Sciatic nerve (tissue), 2 donors: ENCODE results near the gene ZFP42. TPM values are rescaled to one million over a fixed set of nuclear protein-coding genes. Genes with fewer than 3 reads are reported as not detected.
"Not testable (repeated sequence)": the region's sequence is repeated elsewhere in the genome, so short reads cannot be mapped to it uniquely, and the experiment has no call there.

Experiments used
- ATAC-seq: fragments of 200-7000 bp; cut with Tn5 transposase; one replicate; pipeline ENCODE4 v1.9.1; 2020; ENCODE audit warnings: mild to moderate bottlenecking, moderate library complexity
- DNase-seq: peaks from one replicate; pipeline ENCODE4 v3.0.0-alpha.2; 2020; ENCODE audit warnings: low spot score
- intact Hi-C: fragments of 100-400 bp; cut with DNase I; formaldehyde crosslinking; loops from one replicate; pipeline ENCODE4 v1.14.2; 2022
- total RNA-seq: library from RNA; stranded (reverse); fragmentation: NEBNext Ultra II Directional; extraction: Animal tissue kit (Norgen Biotek cat#: 25700); gene quantifications from one replicate; pipeline ENCODE4 v1.2.1, GENCODE V29; 2021
- donor health status: DM: no; HTN: no; CAD: no.
- donor health status: DM: no; HTN: no; CAD: no.

ZFP42 gene
- total RNA-seq: not detected

DNA sequence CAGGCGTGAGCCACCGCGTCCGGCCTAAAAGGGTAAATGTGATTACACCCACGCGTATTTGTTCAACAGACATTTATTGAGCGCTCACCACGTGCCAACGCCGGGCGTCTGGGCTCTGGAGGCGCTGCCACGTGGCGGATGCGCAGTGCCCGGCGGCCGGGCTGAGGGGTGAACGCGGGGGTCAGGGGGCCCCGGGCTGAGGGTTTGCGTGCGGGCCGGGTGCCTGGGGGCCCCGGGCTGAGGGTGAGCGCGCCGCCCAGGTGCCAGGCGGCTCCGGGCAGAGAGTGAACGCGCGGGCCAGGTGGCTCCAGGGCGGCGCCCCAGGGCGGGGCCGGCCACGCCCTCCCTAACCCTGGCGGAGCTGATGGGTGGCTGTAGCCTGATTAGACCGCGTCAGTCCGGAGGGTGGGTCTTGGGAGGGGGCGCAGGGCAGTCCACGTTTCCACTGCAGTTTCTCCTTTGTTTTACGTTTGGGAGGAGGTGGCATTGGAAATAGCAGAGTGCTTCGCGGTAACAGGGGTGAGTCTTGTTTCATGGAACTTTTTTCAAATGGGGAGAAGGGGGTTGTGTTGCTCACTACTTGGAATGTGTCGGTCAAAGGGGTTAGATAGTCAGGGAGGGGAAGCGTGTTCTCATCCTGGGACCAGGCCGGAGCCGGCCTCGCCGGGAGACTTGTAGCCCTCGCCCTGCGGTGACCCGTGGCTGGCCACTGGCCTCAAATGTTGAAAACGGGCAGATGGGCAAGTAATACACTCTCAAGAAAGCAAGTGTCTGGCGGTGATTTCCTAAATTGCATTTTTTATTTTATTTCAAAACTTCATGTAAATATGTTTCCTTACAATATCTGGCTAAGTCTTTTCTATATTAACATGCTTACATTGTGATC is at the start of gene ZFP42:
Gene ZFP42 (plus strand): TSS at position 450 of the 886 bp plus-strand sequence. CDS start 7,037 bp downstream, outside the sequence.
- no peak for ATAC-seq
- intact Hi-C loops: no loop called here

DNA sequence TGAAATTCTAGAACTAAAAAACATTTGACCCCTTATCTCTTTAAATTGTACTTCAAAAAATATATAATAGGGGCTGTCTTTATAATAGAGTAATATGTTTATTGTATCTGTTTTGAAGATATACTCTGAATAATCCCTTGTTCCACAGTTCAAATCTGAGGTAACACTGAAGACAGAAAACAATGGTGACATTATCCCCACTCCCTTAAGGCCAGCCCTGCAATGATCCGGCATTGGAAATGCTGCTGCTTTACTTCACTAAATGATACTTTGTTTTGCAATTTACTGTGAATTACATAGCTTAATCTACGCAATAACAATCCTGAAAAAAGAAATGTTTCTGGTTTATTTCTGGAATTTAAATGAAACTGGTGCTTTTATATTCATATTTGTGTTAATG is 34.4 kb upstream of the ZFP42 start:
- intact Hi-C loops: no loop called here
- DNase-seq (no peak), ATAC-seq (no peak)

More for the DNA sequence above, at the start of gene ZFP42:
- no peak for DNase-seq

DNA sequence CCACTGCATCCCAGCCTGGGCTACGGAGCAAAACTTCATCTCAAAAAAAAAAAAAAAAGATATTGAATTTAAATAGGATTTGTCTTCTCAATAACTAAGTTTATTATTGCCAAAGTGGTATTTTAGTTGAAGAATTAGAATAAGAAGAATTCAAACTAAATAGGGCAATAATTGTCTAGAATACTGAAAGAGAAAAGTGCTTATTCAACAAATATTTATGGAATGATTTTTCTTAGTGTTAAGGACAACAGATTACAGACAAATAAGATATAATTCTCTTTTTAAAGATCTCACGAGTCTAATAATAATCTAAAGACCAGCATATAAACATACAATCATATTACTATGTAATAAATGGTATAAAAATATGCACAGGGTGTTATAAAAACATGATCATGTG is 33.6 kb upstream of the ZFP42 start:
- no peak for ATAC-seq
- DNase-seq: no peak
- intact Hi-C loops: no loop called here

DNA sequence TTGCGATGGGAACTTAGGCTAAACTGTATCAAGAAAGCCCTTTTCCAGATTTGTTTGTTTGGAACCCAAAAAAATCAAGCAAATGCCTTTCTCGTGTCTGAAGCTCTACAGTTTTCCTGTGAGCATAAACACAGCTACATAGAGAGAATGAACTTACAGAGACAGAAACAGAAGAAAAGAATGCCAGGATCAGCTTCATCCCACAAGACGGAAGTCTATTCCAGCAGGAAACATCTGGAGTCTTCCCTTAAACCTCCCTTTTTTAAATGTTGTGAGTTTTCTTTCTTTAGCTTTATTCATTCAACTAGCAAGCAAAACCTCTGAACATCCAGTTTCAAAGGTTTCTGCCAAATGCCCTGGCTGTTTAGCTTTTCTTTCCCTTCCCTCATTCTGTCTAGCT is 32.6 kb upstream of the ZFP42 start:
- ATAC-seq (peak; percentile 20), DNase-seq (no peak)
- intact Hi-C loops: no loop called here

DNA sequence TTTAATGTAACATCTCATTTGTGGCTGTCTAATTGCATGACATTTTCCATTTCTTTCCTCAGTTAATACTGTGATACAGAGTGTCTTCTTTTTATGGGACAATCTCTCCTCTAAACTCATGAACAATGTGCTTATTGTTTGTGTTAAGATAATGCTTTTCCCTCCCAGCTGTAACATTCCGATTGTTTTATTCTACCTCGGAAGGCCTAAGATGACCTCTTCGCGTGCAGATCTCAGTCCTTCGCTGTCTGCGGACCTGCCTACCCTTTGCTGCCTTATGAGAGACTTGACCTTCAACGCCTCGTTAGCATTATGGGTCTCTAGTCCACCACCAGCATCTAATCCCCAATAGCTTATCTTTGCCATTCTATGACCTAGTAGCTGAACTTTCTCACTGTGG is 29.8 kb upstream of the ZFP42 start:
- no peak for DNase-seq
- intact Hi-C loops: no loop called here
- ATAC-seq: no peak

DNA sequence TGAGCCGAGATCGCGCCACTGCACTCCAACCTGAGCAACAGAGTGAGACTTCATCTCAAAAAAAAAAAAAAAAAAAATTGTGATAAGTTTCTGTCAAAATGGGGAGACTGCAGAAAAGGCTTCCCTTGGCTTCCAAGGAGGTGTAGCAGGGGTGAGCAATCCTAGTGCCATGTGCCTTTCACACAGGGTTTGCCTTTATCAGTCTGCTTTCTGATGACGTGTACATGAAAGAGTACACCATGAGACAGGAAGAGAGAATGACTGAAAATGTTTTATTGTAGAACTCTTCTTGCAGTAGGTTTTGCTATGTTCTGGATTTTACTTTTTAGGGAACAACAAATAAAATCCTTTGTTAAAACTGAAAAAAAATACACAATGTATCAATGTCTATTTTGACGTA is 23.4 kb upstream of the ZFP42 start:
- ATAC-seq (no peak), DNase-seq (no peak)
- intact Hi-C loops: loop anchor here (5.0 kb wide), 1 partner anchor 230 kb away; no protein-coding TSS in a partner anchor

DNA sequence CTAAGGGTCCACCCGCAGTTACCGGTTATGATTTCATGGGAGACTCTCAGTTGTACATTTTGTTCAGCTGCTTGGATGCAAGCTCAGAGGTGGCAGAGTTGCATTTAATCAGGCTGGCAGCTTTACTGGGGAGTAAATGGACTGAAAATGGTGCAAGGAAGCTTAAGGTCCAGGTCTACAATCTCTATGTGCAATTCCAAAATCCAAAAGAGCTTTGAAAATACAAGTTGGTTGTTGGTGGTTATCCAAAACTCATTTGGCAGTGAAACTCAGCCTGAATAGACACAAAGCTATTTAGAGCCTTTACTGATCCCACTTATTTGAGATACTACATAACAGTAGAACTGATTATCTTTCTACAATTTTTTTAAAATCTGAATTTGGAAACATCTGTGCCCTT is 11.8 kb upstream of the ZFP42 start:
- ATAC-seq (no peak), DNase-seq (no peak)
- intact Hi-C loops: no loop called here

DNA sequence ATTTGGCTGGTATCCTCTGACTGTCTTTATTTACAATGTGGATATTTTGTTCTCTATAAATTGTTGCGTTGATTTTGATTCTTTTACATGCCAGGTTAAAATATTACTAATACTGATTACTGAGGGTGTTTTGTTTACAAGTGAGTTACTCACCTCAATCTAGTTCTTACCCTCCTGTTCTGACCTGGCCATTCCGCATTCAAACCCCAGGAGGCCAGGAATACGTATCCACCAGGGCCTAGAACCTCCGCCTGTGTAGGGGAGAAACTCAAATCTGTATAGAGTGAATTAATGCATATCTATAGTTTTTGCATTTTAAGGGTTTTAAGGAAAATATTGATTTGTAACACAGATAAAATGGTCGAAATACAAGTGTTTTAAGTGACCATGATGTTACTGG is 2.6 kb upstream of the ZFP42 start:
- intact Hi-C loops: no loop called here
- no peak for ATAC-seq
- DNase-seq: no peak

DNA sequence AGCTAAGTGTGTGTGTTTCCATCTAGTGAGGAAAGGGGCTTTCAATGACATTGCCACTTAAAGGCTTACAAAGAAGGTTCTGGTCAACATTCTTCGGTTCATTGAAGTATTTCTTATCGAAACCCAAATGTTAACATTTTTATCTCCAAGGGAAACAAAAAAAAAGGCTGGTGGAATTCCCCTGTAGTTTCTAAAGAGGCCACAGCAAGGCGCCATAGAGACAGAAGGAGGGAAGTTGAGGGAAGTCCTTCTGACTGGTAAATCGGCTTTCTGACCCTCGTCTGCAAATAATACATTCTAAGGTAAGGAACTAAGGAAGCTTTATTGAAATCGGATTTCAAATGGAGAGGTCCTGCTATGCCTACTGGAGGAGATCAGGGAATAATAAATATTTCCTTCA is 1.7 kb upstream of the ZFP42 start:
- intact Hi-C loops: no loop called here
- DNase-seq (no peak), ATAC-seq (no peak)

DNA sequence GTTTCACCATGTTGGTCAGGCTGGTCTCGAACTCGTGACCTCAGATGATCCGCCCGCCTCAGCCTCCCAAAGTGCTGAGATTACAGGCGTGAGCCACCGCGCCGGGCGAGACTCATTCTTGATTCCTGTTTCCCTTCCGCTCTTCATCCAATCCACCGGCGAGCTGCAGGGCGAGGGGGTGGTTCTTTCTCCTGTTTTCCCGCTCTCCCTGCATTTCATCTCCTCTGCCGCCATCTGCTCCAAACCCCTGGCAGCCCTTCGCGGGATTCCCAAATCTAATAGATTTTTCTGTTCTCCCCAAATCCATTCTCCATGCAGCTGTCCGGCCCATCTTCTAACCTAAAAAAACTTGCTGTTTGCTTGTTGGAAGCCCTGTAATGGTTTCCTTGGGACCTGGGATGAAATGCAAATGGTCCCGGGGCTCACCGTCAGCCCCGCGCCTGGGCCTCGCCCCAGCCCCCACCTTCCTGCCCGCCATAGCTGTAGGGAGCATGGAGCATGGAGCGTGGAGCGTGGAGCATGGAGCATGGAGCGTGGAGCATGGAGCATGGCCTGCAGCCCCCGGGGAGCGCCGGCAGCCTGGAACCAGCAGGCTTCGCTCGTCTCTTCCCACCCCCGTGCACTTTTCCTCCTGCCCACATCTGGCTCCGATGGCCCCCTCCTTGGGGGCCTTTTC is 1.1 kb downstream of the ZFP42 start:
- ATAC-seq (no peak), DNase-seq (no peak)
- intact Hi-C loops: no loop called here

DNA sequence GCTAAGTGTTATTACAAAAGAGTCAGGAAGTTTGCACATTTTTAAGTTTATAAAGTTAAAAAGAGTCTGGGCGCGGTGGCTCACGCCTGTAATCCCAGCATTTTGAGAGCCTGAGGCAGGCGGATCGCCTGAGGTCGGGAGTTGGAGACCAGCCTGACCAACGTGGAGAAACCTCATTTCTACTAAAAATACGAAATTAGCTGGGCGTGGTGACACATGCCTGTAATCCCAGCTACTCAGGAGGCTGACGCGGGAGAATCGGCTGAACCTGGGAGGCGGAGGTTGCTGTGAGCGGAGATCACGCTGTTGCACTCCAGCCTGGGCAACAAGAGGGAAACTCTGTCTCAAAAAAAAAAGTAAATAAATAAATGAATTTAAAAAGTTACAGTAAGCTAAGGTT is 2.4 kb downstream of the ZFP42 start:
- intact Hi-C loops, DNase-seq, ATAC-seq: not testable (repeated sequence)

DNA sequence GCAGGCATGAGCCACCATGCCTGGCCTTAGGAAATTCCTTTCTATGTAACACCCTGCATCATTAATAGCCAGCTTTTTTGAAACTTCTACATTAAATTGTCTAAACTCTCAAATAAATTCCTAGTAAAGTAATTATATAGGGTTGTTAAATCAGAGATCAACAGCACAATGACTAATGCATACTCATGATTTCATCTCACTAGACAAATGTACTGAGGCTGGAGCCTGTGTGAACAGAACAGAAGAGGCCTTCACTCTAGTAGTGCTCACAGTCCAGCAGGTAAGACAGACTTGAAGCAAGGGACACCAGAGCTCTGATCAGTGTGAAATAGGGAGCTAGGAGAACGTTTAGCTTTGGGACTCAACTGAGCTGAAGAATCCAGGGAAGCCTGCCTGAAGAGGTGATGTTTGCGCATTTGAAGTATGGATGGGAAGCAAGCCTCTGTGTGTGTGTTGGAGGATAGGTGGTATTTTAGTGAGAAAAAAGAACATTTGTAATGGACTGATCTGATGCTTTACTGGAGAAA is 3.9 kb downstream of the ZFP42 start:
- ATAC-seq (no peak), DNase-seq (no peak)
- intact Hi-C loops: no loop called here

DNA sequence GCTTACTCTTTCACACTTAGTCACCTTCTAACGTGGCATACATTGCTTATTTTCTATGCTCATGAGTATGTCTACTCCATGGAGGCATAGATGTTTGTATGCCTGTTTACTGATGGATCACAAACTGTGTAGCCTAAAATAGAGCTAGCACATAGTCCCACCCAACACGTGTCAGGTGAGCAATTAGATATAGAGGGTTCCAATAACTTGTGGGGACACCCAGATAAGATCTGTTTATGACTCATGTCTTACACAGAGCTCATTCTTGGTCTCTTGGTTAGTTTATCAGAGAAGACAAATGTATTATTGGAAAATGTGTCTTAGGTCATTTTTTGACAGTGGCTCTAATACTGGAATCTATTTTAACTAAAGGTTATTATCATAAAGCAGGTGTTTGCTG is 6.8 kb downstream of the ZFP42 start:
- DNase-seq: no peak
- intact Hi-C loops: no loop called here
- ATAC-seq: no peak

DNA sequence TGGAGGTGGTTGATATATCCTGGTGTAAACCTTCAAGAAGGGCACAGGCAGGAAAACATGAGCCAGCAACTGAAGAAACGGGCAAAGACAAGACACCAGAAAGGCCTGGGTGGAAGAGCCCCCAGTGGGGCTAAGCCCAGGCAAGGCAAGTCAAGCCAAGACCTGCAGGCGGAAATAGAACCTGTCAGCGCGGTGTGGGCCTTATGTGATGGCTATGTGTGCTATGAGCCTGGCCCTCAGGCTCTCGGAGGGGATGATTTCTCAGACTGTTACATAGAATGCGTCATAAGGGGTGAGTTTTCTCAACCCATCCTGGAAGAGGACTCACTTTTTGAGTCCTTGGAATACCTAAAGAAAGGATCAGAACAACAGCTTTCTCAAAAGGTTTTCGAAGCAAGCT is 7.2 kb downstream of the ZFP42 start:
- ATAC-seq: no peak
- intact Hi-C loops: no loop called here
- DNase-seq: no peak

DNA sequence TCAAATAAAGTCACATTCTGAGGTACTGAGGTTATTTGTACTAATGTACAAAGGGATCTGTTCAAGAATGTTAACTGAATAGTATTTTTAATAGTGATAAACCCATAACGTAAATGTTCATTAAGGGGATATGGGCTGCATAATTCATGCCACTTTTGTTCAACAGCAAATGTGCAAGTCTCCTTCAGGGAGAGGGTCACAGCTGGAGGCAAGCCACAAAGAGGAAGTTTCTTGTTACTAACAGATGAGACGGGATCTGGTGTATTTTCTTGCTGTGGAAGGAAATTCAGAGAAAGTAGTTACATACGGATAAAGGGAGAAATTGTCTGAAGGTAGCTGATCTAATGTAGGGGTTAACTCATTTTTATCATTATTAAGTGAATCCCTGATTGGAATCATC is 10.0 kb downstream of the ZFP42 start:
- DNase-seq (no peak), ATAC-seq (no peak)
- intact Hi-C loops: no loop called here

DNA sequence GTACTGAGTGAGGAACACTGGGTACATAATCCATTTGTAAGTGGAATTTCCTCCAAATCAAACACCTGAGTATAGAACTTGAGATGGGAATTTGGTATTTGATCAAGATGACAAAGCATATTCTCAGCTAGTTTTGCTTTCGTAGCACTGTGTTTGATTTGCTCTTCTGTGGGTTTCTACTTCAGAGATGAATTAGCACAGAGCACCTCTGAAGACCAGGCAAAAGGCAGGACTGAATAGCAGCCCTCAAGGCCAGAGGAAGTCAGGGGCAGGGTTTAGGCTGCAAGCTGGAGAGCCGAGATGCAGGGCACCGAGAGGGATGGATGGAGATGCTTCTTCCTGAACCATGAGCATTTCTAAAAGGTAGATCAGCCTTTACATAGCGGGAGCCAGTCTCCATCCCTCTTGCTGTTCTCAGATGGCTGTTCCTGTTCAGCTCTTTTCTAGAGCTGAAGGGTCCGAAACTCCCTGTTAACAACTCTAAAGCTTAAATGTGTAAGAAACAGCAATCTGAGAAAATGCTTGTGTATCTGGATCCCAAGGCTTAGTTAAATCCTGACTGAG is 10.8 kb downstream of the ZFP42 start:
- ATAC-seq: no peak
- DNase-seq: no peak
- intact Hi-C loops: no loop called here

DNA sequence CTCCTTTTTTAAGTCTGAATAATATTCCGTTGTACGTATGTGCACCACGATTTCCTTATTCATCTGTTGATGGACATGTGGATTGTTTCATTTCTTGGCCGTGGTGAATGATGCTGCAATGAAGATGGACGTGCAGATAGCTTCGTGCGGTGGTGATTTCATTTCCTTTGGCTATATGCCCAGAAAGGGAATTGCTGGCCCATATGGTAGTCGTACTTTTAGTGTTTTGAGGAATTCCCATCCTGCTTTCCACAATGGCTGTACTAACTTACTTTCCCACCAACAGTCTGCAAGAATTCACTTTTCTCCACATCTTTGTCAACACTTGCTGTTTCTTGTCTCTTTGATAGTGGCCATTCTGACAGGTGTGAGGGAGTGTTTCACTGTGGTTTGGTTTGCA is 12.8 kb downstream of the ZFP42 start:
- intact Hi-C loops: no loop called here
- no peak for ATAC-seq
- no peak for DNase-seq

DNA sequence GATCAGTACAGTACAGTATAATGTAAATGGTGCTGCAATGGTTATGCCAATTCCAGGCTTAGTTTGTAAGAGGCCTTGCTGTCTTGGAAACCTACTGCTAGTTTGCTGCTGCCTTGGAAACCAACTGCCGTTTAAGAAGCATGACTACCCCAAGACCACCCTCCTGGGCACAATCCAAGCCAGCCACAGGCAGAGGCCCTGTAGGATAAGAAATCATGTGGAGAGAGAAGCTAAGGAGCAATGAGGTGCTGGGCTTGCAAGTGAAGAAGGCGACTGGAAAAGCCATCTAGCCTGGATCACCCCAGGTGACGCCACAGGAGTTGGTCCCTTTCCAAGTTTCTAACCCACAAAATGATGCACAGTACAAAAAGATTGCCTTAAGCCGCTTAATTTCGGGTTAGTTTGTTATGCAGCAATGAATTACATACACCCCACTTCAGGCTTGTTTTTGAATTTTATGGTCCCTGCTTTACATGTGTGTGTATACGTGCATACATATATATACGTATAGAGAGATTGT is 16.9 kb downstream of the ZFP42 start:
- ATAC-seq (no peak), DNase-seq (no peak)
- intact Hi-C loops: no loop called here

DNA sequence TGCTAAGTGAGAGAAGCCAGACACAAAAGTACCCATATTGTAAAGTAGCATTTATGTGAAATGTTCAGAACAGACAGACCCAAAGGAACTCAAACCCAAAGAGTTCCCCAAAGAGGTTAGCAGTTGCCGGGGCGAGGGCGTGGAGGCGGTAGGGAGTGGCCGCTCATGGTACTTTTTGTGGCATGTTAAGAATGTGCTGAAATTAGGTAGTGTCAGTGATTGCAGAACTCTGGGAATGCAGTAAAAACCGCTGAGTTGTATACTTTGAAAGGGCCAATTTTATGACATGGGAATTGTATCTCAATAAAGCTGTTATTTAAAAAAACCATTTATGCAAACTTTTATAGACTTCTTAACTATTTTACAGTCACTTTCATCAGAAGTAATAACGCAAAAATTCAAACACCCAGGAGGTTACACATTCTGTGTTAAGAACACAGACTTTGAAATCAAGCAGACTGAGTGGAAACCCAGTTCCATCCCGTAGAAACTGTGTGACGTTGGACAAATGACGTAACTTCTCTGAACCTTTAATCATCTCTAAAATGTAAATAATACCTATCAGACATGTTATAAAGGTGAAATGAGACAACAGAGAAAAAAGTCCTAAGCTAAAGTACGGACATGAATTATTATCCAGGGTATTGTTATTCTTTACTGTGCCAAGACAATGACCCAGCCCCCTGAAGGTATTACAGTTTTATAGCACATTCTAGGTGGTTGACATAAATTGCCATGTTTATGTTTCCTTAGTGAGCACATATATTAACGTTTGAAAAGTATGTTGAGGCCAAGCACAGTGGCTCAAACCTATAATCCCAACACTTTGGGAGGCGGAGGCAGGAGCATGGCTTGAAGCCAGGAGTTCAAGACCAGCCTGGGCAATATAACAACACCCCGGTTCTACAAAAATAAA is 19.7 kb downstream of the ZFP42 start:
- ATAC-seq (no peak), DNase-seq (no peak)
- intact Hi-C loops: no loop called here
